Astrocyte (in vitro differentiated cells and primary cell): Measurements from ENCODE around the gene EML6. TPM values are rescaled to one million over a fixed set of nuclear protein-coding genes. Genes with fewer than 3 reads are reported as not detected.

Experiments used
- DNase-seq: peaks from one replicate; pipeline ENCODE4 v3.0.0-alpha.2; 2010; ENCODE audit warnings: low read depth
- FAIRE-seq: peaks from 2 replicates; lab custom pipeline; 2011; peaks lifted over from hg19 to GRCh38; lab: Jason Lieb, UNC
- H2AFZ ChIP-seq: 2 replicates; pipeline ENCODE4 v1.6.0; 2012; ENCODE audit warnings: low read depth, low read length, inconsistent platforms
- H3K27ac ChIP-seq: 2 replicates; pipeline ENCODE4 v1.5.1; 2011; ENCODE audit warnings: low read depth, low read length, inconsistent platforms
- H3K27me3 ChIP-seq: 2 replicates; pipeline ENCODE4 v1.6.0; 2011; ENCODE audit warnings: low read length, inconsistent platforms; ENCODE audit not compliant: insufficient read depth
- H3K36me3 ChIP-seq: 2 replicates; pipeline ENCODE4 v1.5.1; 2011; ENCODE audit warnings: low read length, inconsistent platforms; ENCODE audit not compliant: insufficient read depth
- H3K4me1 ChIP-seq: 2 replicates; pipeline ENCODE4 v1.5.1; 2011; ENCODE audit warnings: low read length, inconsistent platforms; ENCODE audit not compliant: insufficient read depth
- H3K4me2 ChIP-seq: 2 replicates; pipeline ENCODE4 v1.6.0; 2012; ENCODE audit warnings: low read length, inconsistent platforms
- H3K4me3 ChIP-seq: 2 replicates; pipeline ENCODE4 v1.5.1; 2011; ENCODE audit warnings: low read depth, mild to moderate bottlenecking, low read length, inconsistent platforms; ENCODE audit not compliant: insufficient read depth
- H3K79me2 ChIP-seq: 2 replicates; pipeline ENCODE4 v1.6.0; 2012; ENCODE audit warnings: mild to moderate bottlenecking, low read length, inconsistent platforms; ENCODE audit not compliant: insufficient read depth
- H3K9ac ChIP-seq: 2 replicates; pipeline ENCODE4 v1.6.0; 2012; ENCODE audit warnings: mild to moderate bottlenecking, low read length, inconsistent platforms
- H3K9me3 ChIP-seq: 2 replicates; pipeline ENCODE4 v1.5.1; 2012; ENCODE audit warnings: low read depth, mild to moderate bottlenecking, low read length, inconsistent platforms; ENCODE audit not compliant: insufficient read depth
- H4K20me1 ChIP-seq: 2 replicates; pipeline ENCODE4 v1.6.0; 2012; ENCODE audit warnings: low read length, inconsistent platforms; ENCODE audit not compliant: insufficient read depth
- H3K27ac Mint-ChIP-seq: one replicate; pipeline ENCODE4 v1.8.0; 2021; ENCODE audit warnings: mild to moderate bottlenecking, mixed read lengths; ENCODE audit not compliant: unreplicated experiment
- H3K27me3 Mint-ChIP-seq: one replicate; pipeline ENCODE4 v1.8.0; 2021; ENCODE audit warnings: low read depth, mixed read lengths; ENCODE audit not compliant: unreplicated experiment
- H3K36me3 Mint-ChIP-seq: one replicate; pipeline ENCODE4 v1.8.0; 2021; ENCODE audit warnings: low read depth, mixed read lengths; ENCODE audit not compliant: unreplicated experiment
- H3K4me1 Mint-ChIP-seq: one replicate; pipeline ENCODE4 v1.8.0; 2021; ENCODE audit warnings: low read depth, mixed read lengths; ENCODE audit not compliant: unreplicated experiment
- H3K4me3 Mint-ChIP-seq: one replicate; pipeline ENCODE4 v1.8.0; 2021; ENCODE audit warnings: mild to moderate bottlenecking, moderate library complexity, mixed read lengths; ENCODE audit not compliant: unreplicated experiment
- H3K9me3 Mint-ChIP-seq: one replicate; pipeline ENCODE4 v1.8.0; 2021; ENCODE audit warnings: mild to moderate bottlenecking, mixed read lengths; ENCODE audit not compliant: unreplicated experiment
- EZH2 ChIP-seq: IDR thresholded peaks from 2 replicates; pipeline ENCODE4 v1.6.1; 2012; ENCODE audit warnings: mild to moderate bottlenecking, low read length, inconsistent platforms; ENCODE audit not compliant: insufficient read depth
- total RNA-seq: library from RNA; stranded (reverse); gene quantifications from 2 replicates; pipeline ENCODE4 v1.2.1, GENCODE V29; 2021
- TF ChIP-seq, protein P1 (sequence below): IDR thresholded peaks from 2 replicates; pipeline ENCODE4 v1.5.1; 2011; ENCODE audit warnings: low read depth, mild to moderate bottlenecking, inconsistent platforms, low read length, moderate library complexity; ENCODE audit not compliant: insufficient read depth

Gene EML6
- total RNA-seq, 1 donor from 2014 or later: 0.23 TPM

- Histone ChIP-seq H3K4me2 (peak overlapping the region; percentile 24), H3K27me3 (no peaks in the 10 kb centered on the region), H3K9ac (no peak overlapping the region), H3K4me3 (no peak overlapping the region), H4K20me1 (peaks cover 93% of the 10 kb centered on the region), H3K36me3 (peaks cover 46% of the 10 kb centered on the region), H2AFZ (no peak overlapping the region), H3K9me3 (no peaks in the 10 kb centered on the region), H3K79me2 (peaks cover 98% of the 10 kb centered on the region), H3K4me1 (peaks cover 16% of the 10 kb centered on the region), H3K27ac (peak overlapping the region; percentile 13)
- TF ChIP-seq, protein P1, sequence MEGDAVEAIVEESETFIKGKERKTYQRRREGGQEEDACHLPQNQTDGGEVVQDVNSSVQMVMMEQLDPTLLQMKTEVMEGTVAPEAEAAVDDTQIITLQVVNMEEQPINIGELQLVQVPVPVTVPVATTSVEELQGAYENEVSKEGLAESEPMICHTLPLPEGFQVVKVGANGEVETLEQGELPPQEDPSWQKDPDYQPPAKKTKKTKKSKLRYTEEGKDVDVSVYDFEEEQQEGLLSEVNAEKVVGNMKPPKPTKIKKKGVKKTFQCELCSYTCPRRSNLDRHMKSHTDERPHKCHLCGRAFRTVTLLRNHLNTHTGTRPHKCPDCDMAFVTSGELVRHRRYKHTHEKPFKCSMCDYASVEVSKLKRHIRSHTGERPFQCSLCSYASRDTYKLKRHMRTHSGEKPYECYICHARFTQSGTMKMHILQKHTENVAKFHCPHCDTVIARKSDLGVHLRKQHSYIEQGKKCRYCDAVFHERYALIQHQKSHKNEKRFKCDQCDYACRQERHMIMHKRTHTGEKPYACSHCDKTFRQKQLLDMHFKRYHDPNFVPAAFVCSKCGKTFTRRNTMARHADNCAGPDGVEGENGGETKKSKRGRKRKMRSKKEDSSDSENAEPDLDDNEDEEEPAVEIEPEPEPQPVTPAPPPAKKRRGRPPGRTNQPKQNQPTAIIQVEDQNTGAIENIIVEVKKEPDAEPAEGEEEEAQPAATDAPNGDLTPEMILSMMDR: no peak
- no peak for TF ChIP-seq EZH2
- Mint-ChIP-seq H3K4me3 (peak overlapping the region; percentile 14), H3K9me3 (no peaks in the 10 kb centered on the region), H3K27me3 (no peaks in the 10 kb centered on the region), H3K36me3 (peaks cover 14% of the 10 kb centered on the region), H3K4me1 (peaks cover 28% of the 10 kb centered on the region), H3K27ac (peak overlapping the region; percentile 13)
- FAIRE-seq: no peak
- DNase-seq: peak; percentile 62
Measured at GRCh38 chr2:54983345-54984220, 260.1 kb downstream of the EML6 start.

GRCh38 chr2:54984476-54984875 is 261.0 kb downstream of the EML6 start:
- no peak overlapping the region for H2AFZ ChIP-seq
- Mint-ChIP-seq H3K4me1 (peaks cover 30% of the 10 kb centered on the region), H3K36me3 (peaks cover 14% of the 10 kb centered on the region), H3K27me3 (no peaks in the 10 kb centered on the region), H3K4me3 (no peak overlapping the region), H3K9me3 (no peaks in the 10 kb centered on the region), H3K27ac (peak overlapping the region; percentile 75)
- peaks cover 93% of the 10 kb centered on the region for H4K20me1 ChIP-seq
- no peak overlapping the region for H3K9ac ChIP-seq
- peak overlapping the region; percentile 10 for H3K27ac ChIP-seq
- peaks cover 45% of the 10 kb centered on the region for H3K36me3 ChIP-seq
- TF ChIP-seq EZH2: no peak
- TF ChIP-seq, protein P1: no peak
- no peaks in the 10 kb centered on the region for H3K9me3 ChIP-seq
- DNase-seq: peak; percentile 51
- FAIRE-seq: no peak
- H3K27me3 ChIP-seq: no peaks in the 10 kb centered on the region
- peak overlapping the region; percentile 24 for H3K4me2 ChIP-seq
- H3K4me3 ChIP-seq: no peak overlapping the region
- H3K79me2 ChIP-seq: peaks cover 98% of the 10 kb centered on the region
- H3K4me1 ChIP-seq: peaks cover 16% of the 10 kb centered on the region

GRCh38 chr2:54986264-54986663 is 262.8 kb downstream of the EML6 start:
- H3K4me1 Mint-ChIP-seq: peaks cover 27% of the 10 kb centered on the region
- no peak overlapping the region for H3K27ac Mint-ChIP-seq
- no peak overlapping the region for H3K27ac ChIP-seq

More at GRCh38 chr2:54986264-54986663, 262.8 kb downstream of the EML6 start:
- TF ChIP-seq, protein P1: no peak
- no peak for TF ChIP-seq EZH2
- H3K36me3 Mint-ChIP-seq: peaks cover 9% of the 10 kb centered on the region
- Histone ChIP-seq H3K4me2 (no peak overlapping the region), H3K4me3 (no peak overlapping the region), H3K79me2 (peaks cover 98% of the 10 kb centered on the region), H3K27me3 (no peaks in the 10 kb centered on the region), H3K9me3 (no peaks in the 10 kb centered on the region), H2AFZ (no peak overlapping the region), H3K4me1 (peaks cover 16% of the 10 kb centered on the region), H3K9ac (no peak overlapping the region), H3K36me3 (peaks cover 31% of the 10 kb centered on the region), H4K20me1 (peaks cover 95% of the 10 kb centered on the region)
- no peaks in the 10 kb centered on the region for H3K9me3 Mint-ChIP-seq
- FAIRE-seq (no peak), DNase-seq (no peak)
- H3K4me3 Mint-ChIP-seq: no peak overlapping the region
- H3K27me3 Mint-ChIP-seq: no peaks in the 10 kb centered on the region
